Sigmoid colon (tissue), 3 donors: ENCODE measurements around the gene NRIP3.

ENCODE experiments used
- CTCF ChIP-seq, 4 experiments: fragments of 450-650 bp in 3 of 4; fragments of 200-600 bp in 1 of 4; IDR thresholded peaks; one replicate each; pipeline ENCODE4 v1.5.1; 2016 to 2019; ENCODE audit warnings: antibody characterized with exemption in 4 of 4, mild to moderate bottlenecking in 3 of 4, moderate library complexity in 2 of 4
- POLR2A ChIP-seq, 2 donors: fragments of 450-650 bp; IDR thresholded peaks; one replicate each; pipeline ENCODE4 v1.6.1; 2016; ENCODE audit warnings: antibody characterized with exemption in 2 of 2, mild to moderate bottlenecking in 2 of 2, moderate library complexity in 2 of 2

GRCh38 chr11:9046481-9046880 lies 42.7 kb upstream of the NRIP3 start:
- TF ChIP-seq POLR2A (IDR thresholded peaks at IDR 0.05) (no peak), CTCF (IDR thresholded peaks at IDR 0.05) (no peak)
